Measurements from ENCODE around the gene LRRC9. TPM values are rescaled to one million over a fixed set of nuclear protein-coding genes. Genes with fewer than 3 reads are reported as not detected.
A peak's percentile ranks its signal among the peaks of the same experiment; 100 is the strongest.
"Not testable (repeated sequence)": the region's sequence is repeated elsewhere in the genome, so short reads cannot be mapped to it uniquely, and the experiment has no call there.

The LRRC9 gene
- total RNA-seq, 1 donor from 2014 or later, result not detected

- no peak overlapping the region for H3K27ac Mint-ChIP-seq
- no peaks in the 10 kb centered on the region for H3K36me3 Mint-ChIP-seq (ENCODE audit: low read depth)
- H3K4me1 Mint-ChIP-seq, result no peaks in the 10 kb centered on the region
- ATAC-seq (ENCODE audit: low read depth) (no peak), DNase-seq (no peak)
- TF ChIP-seq, protein P1, sequence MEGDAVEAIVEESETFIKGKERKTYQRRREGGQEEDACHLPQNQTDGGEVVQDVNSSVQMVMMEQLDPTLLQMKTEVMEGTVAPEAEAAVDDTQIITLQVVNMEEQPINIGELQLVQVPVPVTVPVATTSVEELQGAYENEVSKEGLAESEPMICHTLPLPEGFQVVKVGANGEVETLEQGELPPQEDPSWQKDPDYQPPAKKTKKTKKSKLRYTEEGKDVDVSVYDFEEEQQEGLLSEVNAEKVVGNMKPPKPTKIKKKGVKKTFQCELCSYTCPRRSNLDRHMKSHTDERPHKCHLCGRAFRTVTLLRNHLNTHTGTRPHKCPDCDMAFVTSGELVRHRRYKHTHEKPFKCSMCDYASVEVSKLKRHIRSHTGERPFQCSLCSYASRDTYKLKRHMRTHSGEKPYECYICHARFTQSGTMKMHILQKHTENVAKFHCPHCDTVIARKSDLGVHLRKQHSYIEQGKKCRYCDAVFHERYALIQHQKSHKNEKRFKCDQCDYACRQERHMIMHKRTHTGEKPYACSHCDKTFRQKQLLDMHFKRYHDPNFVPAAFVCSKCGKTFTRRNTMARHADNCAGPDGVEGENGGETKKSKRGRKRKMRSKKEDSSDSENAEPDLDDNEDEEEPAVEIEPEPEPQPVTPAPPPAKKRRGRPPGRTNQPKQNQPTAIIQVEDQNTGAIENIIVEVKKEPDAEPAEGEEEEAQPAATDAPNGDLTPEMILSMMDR (IDR thresholded peaks at IDR 0.05), result no peak
- H3K4me3 Mint-ChIP-seq, result no peak overlapping the region
- no peaks in the 10 kb centered on the region for H3K9me3 Mint-ChIP-seq
- intact Hi-C loops (cut with micrococcal nuclease), result no loop called here
- H3K27me3 Mint-ChIP-seq, result peaks cover 2% of the 10 kb centered on the region
- ChIA-PET CTCF (no interaction called here), POLR2A (no interaction called here)
Observed at GRCh38 chr14:59926534-59926933, 6.6 kb downstream of the LRRC9 start.

- DNase-seq, result no peak
- ChIA-PET POLR2A (no interaction called here), CTCF (no interaction called here)
- TF ChIP-seq, protein P1 (IDR thresholded peaks at IDR 0.05), result no peak
- intact Hi-C loops (cut with micrococcal nuclease), result no loop called here
- Mint-ChIP-seq H3K4me1 (no peaks in the 10 kb centered on the region), H3K27ac (no peak overlapping the region), H3K4me3 (no peak overlapping the region), H3K27me3 (no peaks in the 10 kb centered on the region), H3K9me3 (no peaks in the 10 kb centered on the region), H3K36me3 (ENCODE audit: low read depth) (no peaks in the 10 kb centered on the region)
- no peak for ATAC-seq (ENCODE audit: low read depth)
Observed at GRCh38 chr14:59931237-59931636, 11.3 kb downstream of the LRRC9 start.

- H3K4me1 Mint-ChIP-seq, result no peaks in the 10 kb centered on the region
- no peak for ATAC-seq (ENCODE audit: low read depth)
- H3K27me3 Mint-ChIP-seq, result no peaks in the 10 kb centered on the region
- no peak for DNase-seq
- POLR2A ChIA-PET, result no interaction called here
- CTCF ChIA-PET, result no interaction called here
- H3K4me3 Mint-ChIP-seq, result no peak overlapping the region
- TF ChIP-seq, protein P1 (IDR thresholded peaks at IDR 0.05), result no peak
- no peak overlapping the region for H3K27ac Mint-ChIP-seq
- no peaks in the 10 kb centered on the region for H3K36me3 Mint-ChIP-seq (ENCODE audit: low read depth)
- intact Hi-C loops (cut with micrococcal nuclease), result no loop called here
- no peaks in the 10 kb centered on the region for H3K9me3 Mint-ChIP-seq
Observed at GRCh38 chr14:59936145-59936544, 16.2 kb downstream of the LRRC9 start.

DNA sequence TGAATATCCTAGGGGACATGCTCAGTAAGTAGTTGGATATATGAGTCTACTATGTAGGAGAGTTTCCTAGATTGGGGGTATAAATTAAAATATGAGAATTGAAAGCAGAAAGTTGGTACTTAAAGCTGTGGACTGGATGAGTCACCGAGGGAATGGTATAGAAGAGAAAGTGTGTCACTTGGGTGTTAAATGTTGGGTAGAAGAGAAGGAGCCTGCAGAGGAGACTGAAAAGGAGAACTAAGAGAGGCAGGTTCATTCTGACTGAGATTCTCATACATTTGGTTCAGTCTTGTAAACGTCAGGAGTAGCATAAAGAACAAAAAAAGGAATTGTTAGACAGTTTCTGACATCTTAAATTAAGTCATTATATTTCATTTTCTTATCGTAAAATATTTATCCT, 19.9 kb downstream of the LRRC9 start:
- Mint-ChIP-seq H3K27ac (no peak overlapping the region), H3K4me1 (peaks cover 2% of the 10 kb centered on the region), H3K27me3 (no peaks in the 10 kb centered on the region), H3K36me3 (ENCODE audit: low read depth) (no peaks in the 10 kb centered on the region), H3K4me3 (no peak overlapping the region), H3K9me3 (peaks cover 4% of the 10 kb centered on the region)
- ATAC-seq (ENCODE audit: low read depth) (no peak), DNase-seq (no peak)
- ChIA-PET CTCF (no interaction called here), POLR2A (no interaction called here)
- intact Hi-C loops (cut with micrococcal nuclease), result no loop called here
- TF ChIP-seq, protein P1 (IDR thresholded peaks at IDR 0.05), result no peak

DNA sequence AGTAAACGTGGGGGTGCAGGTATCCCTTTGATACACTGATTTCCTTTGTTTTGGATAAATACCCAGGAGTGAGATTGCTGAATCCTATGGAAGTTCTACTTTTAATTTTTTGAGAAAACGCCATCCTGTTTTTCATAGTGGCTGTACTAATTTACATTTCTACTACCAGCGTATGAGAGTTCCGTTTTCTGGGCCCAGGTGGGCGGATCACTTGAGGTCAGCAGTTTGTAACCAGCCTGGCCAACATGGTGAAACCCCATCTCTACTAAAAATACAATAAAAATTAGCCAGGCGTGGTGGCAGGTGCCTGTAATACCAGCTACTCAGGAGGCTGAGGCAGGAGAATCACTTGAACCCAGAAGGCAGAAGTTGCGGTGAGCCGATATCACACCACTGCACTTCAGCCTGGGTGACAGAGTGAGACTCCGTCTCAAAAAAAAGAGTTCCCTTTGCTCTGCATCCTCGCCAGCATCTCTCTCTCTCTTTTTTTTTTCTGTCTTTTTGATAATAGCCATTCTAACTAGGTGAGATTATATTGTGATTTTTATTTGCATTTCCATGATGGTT, 22.4 kb downstream of the LRRC9 start:
- ATAC-seq (ENCODE audit: low read depth), result peak; percentile 34
- H3K27ac Mint-ChIP-seq; intact Hi-C loops (cut with micrococcal nuclease); POLR2A ChIA-PET; H3K9me3 Mint-ChIP-seq; H3K4me1 Mint-ChIP-seq; DNase-seq; H3K27me3 Mint-ChIP-seq; H3K4me3 Mint-ChIP-seq; CTCF ChIA-PET; H3K36me3 Mint-ChIP-seq (ENCODE audit: low read depth): not testable (repeated sequence)

DNA sequence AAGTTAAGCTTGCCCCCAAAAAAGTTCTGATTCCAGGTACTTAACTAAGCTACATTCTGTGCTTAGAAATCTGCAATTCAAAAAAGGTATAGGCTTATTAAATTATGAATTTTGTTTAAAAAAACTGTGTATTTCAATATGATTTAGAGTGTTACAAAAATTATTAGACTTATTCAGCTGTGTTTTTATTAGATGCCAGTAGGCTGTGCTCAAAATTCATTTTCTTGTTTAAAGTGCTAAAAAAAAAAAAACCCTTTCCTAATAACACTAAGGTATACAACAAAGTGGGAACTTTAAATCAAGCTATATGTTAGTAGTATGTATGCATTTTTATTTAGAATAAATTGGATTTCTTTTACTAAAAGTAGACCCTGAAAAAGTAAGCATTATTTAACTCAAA, 25.0 kb downstream of the LRRC9 start:
- peaks cover 2% of the 10 kb centered on the region for H3K4me1 Mint-ChIP-seq
- no peak overlapping the region for H3K4me3 Mint-ChIP-seq
- H3K27me3 Mint-ChIP-seq, result no peaks in the 10 kb centered on the region
- ATAC-seq (ENCODE audit: low read depth) (no peak), DNase-seq (no peak)
- intact Hi-C loops (cut with micrococcal nuclease), result no loop called here
- no peaks in the 10 kb centered on the region for H3K36me3 Mint-ChIP-seq (ENCODE audit: low read depth)
- TF ChIP-seq, protein P1 (IDR thresholded peaks at IDR 0.05), result no peak
- H3K9me3 Mint-ChIP-seq, result peaks cover 7% of the 10 kb centered on the region
- POLR2A ChIA-PET, result no interaction called here
- CTCF ChIA-PET, result no interaction called here
- H3K27ac Mint-ChIP-seq, result no peak overlapping the region

DNA sequence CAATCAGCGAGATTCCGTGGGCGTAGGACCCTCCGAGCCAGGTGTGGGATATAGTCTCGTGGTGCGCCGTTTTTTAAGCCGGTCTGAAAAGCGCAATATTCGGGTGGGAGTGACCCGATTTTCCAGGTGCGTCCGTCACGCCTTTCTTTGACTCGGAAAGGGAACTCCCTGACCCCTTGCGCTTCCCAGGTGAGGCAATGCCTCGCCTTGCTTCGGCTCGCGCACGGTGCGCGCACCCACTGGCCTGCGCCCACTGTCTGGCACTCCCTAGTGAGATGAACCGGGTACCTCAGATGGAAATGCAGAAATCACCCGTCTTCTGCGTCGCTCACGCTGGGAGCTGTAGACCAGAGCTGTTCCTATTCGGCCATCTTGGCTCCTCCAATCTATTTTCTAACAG, 32.2 kb downstream of the LRRC9 start:
- ATAC-seq (ENCODE audit: low read depth); intact Hi-C loops (cut with micrococcal nuclease); H3K4me1 Mint-ChIP-seq; CTCF ChIA-PET; H3K27me3 Mint-ChIP-seq; H3K36me3 Mint-ChIP-seq (ENCODE audit: low read depth); POLR2A ChIA-PET; DNase-seq; H3K27ac Mint-ChIP-seq; H3K4me3 Mint-ChIP-seq: not testable (repeated sequence)
- H3K9me3 Mint-ChIP-seq, result peaks cover 19% of the 10 kb centered on the region

GRCh38 chr14:59957890-59958289, 37.9 kb downstream of the LRRC9 start:
- POLR2A ChIA-PET; H3K36me3 Mint-ChIP-seq (ENCODE audit: low read depth); CTCF ChIA-PET; ATAC-seq (ENCODE audit: low read depth); H3K27ac Mint-ChIP-seq; intact Hi-C loops (cut with micrococcal nuclease); H3K27me3 Mint-ChIP-seq; DNase-seq; H3K4me3 Mint-ChIP-seq; H3K4me1 Mint-ChIP-seq: not testable (repeated sequence)
- peaks cover 14% of the 10 kb centered on the region for H3K9me3 Mint-ChIP-seq
